ENCODE results near the gene ZNF106.

Gene ZNF106

GRCh38 chr15:42384597-42384996 lies 106.3 kb downstream of the ZNF106 start:
- CTCF ChIA-PET, result interaction anchor here (0.6 to 0.8 kb wide), 3 partner anchors 83 to 163 kb away, joined by 3 to 4 read pairs (median 4); no protein-coding TSS in a partner anchor
- DNase-seq (ENCODE audit: low spot score), result no peak
- TF ChIP-seq, protein P1, sequence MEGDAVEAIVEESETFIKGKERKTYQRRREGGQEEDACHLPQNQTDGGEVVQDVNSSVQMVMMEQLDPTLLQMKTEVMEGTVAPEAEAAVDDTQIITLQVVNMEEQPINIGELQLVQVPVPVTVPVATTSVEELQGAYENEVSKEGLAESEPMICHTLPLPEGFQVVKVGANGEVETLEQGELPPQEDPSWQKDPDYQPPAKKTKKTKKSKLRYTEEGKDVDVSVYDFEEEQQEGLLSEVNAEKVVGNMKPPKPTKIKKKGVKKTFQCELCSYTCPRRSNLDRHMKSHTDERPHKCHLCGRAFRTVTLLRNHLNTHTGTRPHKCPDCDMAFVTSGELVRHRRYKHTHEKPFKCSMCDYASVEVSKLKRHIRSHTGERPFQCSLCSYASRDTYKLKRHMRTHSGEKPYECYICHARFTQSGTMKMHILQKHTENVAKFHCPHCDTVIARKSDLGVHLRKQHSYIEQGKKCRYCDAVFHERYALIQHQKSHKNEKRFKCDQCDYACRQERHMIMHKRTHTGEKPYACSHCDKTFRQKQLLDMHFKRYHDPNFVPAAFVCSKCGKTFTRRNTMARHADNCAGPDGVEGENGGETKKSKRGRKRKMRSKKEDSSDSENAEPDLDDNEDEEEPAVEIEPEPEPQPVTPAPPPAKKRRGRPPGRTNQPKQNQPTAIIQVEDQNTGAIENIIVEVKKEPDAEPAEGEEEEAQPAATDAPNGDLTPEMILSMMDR (conservative IDR thresholded peaks at IDR 0.05; ENCODE audit: low read depth), result no peak
- H3K27ac ChIP-seq, result no peak overlapping the region
- POLR2A ChIA-PET (ENCODE audit: low non-redundant PET), result no interaction called here

DNA sequence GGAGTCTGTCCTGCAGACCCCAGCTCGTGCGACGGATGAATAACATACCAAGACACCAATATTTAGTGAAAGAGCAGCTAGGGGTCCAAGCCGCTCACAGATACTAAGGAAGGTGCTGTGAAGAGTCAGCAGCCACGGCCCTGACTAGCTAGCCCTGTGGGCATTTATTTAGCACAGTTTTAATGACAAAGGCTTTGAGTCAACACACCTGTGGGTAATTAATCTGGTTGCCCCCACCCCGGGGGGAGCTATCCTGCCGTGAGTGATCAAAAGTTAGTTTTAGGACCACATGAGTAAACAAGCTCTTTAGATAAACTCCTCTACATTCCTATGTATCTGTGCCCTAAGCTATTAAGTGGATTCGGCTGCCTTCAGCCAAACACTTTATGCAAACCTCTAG lies 112.9 kb downstream of the ZNF106 start:
- ChIA-PET CTCF (no interaction called here), POLR2A (ENCODE audit: low non-redundant PET) (no interaction called here)
- H3K27ac ChIP-seq, result no peak overlapping the region
- DNase-seq (ENCODE audit: low spot score), result no peak
- TF ChIP-seq, protein P1 (conservative IDR thresholded peaks at IDR 0.05; ENCODE audit: low read depth), result no peak

DNA sequence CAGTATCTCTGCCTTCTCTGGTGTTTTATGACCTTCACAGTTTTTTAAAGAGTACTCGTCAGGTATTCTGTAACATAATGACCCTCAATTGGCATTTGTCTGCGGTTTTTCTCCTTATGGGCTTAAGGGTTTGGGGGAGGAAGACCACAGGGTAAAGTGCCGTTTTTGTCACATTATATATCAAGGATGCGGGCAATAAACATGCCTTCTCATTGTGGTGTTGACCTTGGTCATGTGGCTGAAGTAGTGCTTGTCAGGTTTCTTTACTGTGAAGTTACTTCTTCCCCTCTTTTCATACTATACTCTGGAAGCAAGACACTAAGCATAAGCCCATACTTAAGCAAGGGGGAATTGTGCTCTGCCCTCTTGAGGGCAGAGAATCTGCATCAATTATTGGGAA lies 115.0 kb downstream of the ZNF106 start:
- no peak for DNase-seq (ENCODE audit: low spot score)
- ChIA-PET CTCF (interaction anchor here (0.6 kb wide), 1 partner anchor 1114 kb away, joined by 3 read pairs; no protein-coding TSS in a partner anchor), POLR2A (ENCODE audit: low non-redundant PET) (no interaction called here)
- TF ChIP-seq, protein P1 (conservative IDR thresholded peaks at IDR 0.05; ENCODE audit: low read depth), result no peak
- no peak overlapping the region for H3K27ac ChIP-seq

GRCh38 chr15:42375252-42375651 lies 115.7 kb downstream of the ZNF106 start:
- H3K27ac ChIP-seq, result no peak overlapping the region
- ChIA-PET POLR2A (ENCODE audit: low non-redundant PET) (no interaction called here), CTCF (no interaction called here)
- TF ChIP-seq, protein P1 (conservative IDR thresholded peaks at IDR 0.05; ENCODE audit: low read depth), result no peak
- no peak for DNase-seq (ENCODE audit: low spot score)

DNA sequence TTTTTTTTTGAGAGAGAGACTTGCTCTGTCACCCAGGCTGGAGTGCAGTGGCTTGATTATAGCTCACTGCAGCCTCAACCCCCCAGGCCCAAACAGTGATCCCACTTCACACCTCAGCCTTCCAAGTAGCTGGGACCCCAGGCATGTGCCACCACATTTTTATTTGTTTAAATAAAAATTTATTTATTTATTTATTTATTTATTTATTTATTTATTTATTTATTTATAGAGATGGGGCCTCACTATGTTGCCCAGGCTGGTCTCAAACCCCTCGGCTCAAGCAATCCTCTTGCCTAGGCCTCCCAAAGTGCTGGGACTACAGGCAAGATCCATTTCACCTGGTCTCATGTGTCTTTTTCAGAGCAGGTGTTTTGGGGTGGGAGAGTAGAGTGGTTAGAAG lies 116.1 kb downstream of the ZNF106 start:
- POLR2A ChIA-PET (ENCODE audit: low non-redundant PET), result no interaction called here
- no peak for DNase-seq (ENCODE audit: low spot score)

DNA sequence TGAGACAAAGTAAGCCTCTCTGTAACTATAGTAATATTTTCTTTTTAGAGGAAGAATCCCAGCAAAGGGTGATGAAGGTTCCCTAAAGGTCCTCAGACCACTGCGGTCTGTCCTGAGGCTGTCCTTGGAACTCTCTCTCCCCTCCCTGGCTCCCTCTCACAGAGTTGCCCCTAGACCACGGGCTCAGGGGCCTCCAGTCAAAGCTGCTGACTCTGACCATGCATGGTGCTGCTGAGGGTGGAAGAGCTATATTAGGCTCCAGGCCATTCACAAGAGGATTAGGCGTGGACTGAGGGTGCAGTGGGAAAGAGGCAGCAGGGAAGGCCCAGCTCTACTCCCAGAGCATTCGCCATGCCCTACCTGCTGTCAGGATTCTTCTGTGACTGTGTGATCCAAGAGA lies 117.0 kb downstream of the ZNF106 start:
- POLR2A ChIA-PET (ENCODE audit: low non-redundant PET), result no interaction called here
- DNase-seq (ENCODE audit: low spot score), result no peak
- H3K27ac ChIP-seq, result no peak overlapping the region
- TF ChIP-seq, protein P1 (conservative IDR thresholded peaks at IDR 0.05; ENCODE audit: low read depth), result no peak
- CTCF ChIA-PET, result no interaction called here

More for the DNA sequence above, 116.1 kb downstream of the ZNF106 start:
- TF ChIP-seq, protein P1 (conservative IDR thresholded peaks at IDR 0.05; ENCODE audit: low read depth), result no peak
- CTCF ChIA-PET, result no interaction called here
- no peak overlapping the region for H3K27ac ChIP-seq

GRCh38 chr15:42373274-42373673 lies 117.7 kb downstream of the ZNF106 start:
- ChIA-PET POLR2A (ENCODE audit: low non-redundant PET) (no interaction called here), CTCF (no interaction called here)
- no peak for DNase-seq (ENCODE audit: low spot score)

More at GRCh38 chr15:42373274-42373673, 117.7 kb downstream of the ZNF106 start:
- TF ChIP-seq, protein P1 (conservative IDR thresholded peaks at IDR 0.05; ENCODE audit: low read depth), result no peak
- no peak overlapping the region for H3K27ac ChIP-seq

Measured in RWPE1 (cell line).